Measurements from ENCODE around the gene OSBP2.

DNA sequence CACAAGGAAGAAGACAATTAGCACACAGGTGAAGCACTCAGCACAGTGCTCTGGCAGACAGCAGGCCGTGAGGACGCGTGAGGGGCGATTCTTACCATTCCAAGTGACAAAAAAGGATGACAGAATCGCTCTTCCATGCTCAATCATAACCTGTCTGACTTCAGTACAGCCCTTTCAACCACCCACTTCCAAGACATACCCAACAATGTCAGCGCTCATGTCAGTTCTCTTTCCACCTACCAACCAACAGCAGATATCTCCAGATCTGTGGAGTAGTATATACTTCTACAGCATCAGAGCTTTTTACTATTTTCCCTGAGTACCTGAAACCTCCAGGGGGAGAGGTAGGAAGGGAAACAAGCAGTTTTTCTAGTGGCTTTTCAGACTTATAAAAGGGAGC is 233.7 kb downstream of the OSBP2 start:
- TF ChIP-seq CTCF (IDR thresholded peaks at IDR 0.05; ENCODE audit: low read depth, low read length, poor library complexity, severe bottlenecking) (no peak), EZH2phosphoT487 (IDR thresholded peaks at IDR 0.05; ENCODE audit: borderline replicate concordance, low read length) (no peak)
